ENCODE measurements around the gene PTPN20.
"Not testable (repeated sequence)": the region's sequence is repeated elsewhere in the genome, so short reads cannot be mapped to it uniquely, and the experiment has no call there.

PTPN20 gene

GRCh38 chr10:46911144-46911876, at the start of gene PTPN20:
Gene PTPN20 (plus strand): TSS chr10:46911428. CDS start chr10:46932500, 21,072 bp downstream.
- DNase-seq (ENCODE audit: low read depth in 2 of 2) = not testable (repeated sequence)

- not testable (repeated sequence) for DNase-seq (ENCODE audit: low read depth in 2 of 2)
Measured at GRCh38 chr10:46869716-46870115, 41.5 kb upstream of the PTPN20 start.

GRCh38 chr10:46871583-46871982, 39.6 kb upstream of the PTPN20 start:
- not testable (repeated sequence) for DNase-seq (ENCODE audit: low read depth in 2 of 2)

- DNase-seq (ENCODE audit: low read depth in 2 of 2) = not testable (repeated sequence)
Measured at GRCh38 chr10:46875304-46875703, 35.9 kb upstream of the PTPN20 start.

- DNase-seq (ENCODE audit: low read depth in 2 of 2) = not testable (repeated sequence)
Measured at GRCh38 chr10:46876773-46877172, 34.5 kb upstream of the PTPN20 start.

- DNase-seq (ENCODE audit: low read depth in 2 of 2) = not testable (repeated sequence)
Measured at GRCh38 chr10:46878761-46879160, 32.5 kb upstream of the PTPN20 start.

- peak in 1 of 2 donors; percentile 14 for DNase-seq (ENCODE audit: low read depth in 2 of 2)
Measured at GRCh38 chr10:46890813-46891611, 20.2 kb upstream of the PTPN20 start.

- DNase-seq (ENCODE audit: low read depth in 2 of 2) = not testable (repeated sequence)
Measured at GRCh38 chr10:46896762-46897692, 14.2 kb upstream of the PTPN20 start.

- not testable (repeated sequence) for DNase-seq (ENCODE audit: low read depth in 2 of 2)
Measured at GRCh38 chr10:46901247-46901646, 10.0 kb upstream of the PTPN20 start.

- not testable (repeated sequence) for DNase-seq (ENCODE audit: low read depth in 2 of 2)
Measured at GRCh38 chr10:46903874-46904273, 7.4 kb upstream of the PTPN20 start.

GRCh38 chr10:46906359-46906758, 4.9 kb upstream of the PTPN20 start:
- DNase-seq (ENCODE audit: low read depth in 2 of 2) = not testable (repeated sequence)

- DNase-seq (ENCODE audit: low read depth in 2 of 2) = not testable (repeated sequence)
Measured at GRCh38 chr10:46907185-46908117, 3.8 kb upstream of the PTPN20 start.

- not testable (repeated sequence) for DNase-seq (ENCODE audit: low read depth in 2 of 2)
Measured at GRCh38 chr10:46922498-46922897, 11.3 kb downstream of the PTPN20 start.

- DNase-seq (ENCODE audit: low read depth in 2 of 2) = not testable (repeated sequence)
Measured at GRCh38 chr10:46925156-46925555, 13.9 kb downstream of the PTPN20 start.

- not testable (repeated sequence) for DNase-seq (ENCODE audit: low read depth in 2 of 2)
Measured at GRCh38 chr10:46925853-46926252, 14.6 kb downstream of the PTPN20 start.

GRCh38 chr10:46928810-46929209, 17.6 kb downstream of the PTPN20 start:
- DNase-seq (ENCODE audit: low read depth in 2 of 2) = not testable (repeated sequence)

GRCh38 chr10:46932383-46932782, 21.2 kb downstream of the PTPN20 start:
- not testable (repeated sequence) for DNase-seq (ENCODE audit: low read depth in 2 of 2)

- DNase-seq (ENCODE audit: low read depth in 2 of 2) = not testable (repeated sequence)
Measured at GRCh38 chr10:46941091-46941490, 29.9 kb downstream of the PTPN20 start.

- DNase-seq (ENCODE audit: low read depth in 2 of 2) = not testable (repeated sequence)
Measured at GRCh38 chr10:46948687-46949518, 37.7 kb downstream of the PTPN20 start.

Measured in activated CD4-positive, alpha-beta T cell treated with anti-CD3 and anti-CD28 coated beads for 24 hours (primary cell).